Coronary artery (tissue), 2 donors: Measurements from ENCODE around the gene RNASEH2B.

Experiments used
- DNase-seq: peaks from one replicate; pipeline ENCODE4 v3.0.0-alpha.2; 2017; ENCODE audit warnings: low spot score
- H3K27ac ChIP-seq, 2 donors: fragments of 200-600 bp; sonication (generic); one replicate each; pipeline ENCODE4 v1.5.1; 2016 to 2019
- H3K4me3 ChIP-seq: fragments of 200-600 bp; sonication (generic); 2 replicates; pipeline ENCODE4 v1.5.1; 2016; ENCODE audit warnings: mild to moderate bottlenecking, moderate library complexity
- CTCF ChIP-seq: fragments of 200-600 bp; sonication (generic); IDR thresholded peaks from one replicate; pipeline ENCODE4 v1.5.1; 2019; ENCODE audit warnings: antibody characterized with exemption

RNASEH2B gene

DNA sequence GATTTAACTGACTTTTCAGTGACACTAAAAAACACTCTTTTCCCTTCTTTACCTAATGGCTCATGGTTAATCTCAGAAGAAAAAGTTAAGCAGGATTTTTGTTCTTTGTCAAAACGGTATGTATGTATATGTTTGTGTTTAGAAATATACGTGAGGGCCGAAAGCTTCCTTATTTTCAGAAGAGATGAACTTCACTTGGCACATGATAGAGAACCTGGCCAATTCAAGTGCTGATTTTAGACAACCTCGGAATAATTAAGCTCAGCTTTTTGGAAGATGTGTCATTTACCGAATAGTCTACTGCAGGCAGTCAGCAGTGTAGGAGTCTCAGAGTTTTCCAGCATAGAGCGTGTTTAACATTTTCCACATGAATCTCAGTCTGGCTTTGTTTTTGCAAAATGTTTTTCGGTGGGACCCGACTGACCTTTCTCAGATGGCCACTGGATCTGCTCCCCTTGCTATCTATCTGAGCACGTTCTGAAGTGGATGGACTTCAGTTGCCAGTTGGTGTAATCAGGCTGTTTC lies 4.6 kb downstream of the RNASEH2B start:
- Histone ChIP-seq H3K27ac (peak overlapping the region in 1 of 2 donors; percentile 27), H3K4me3 (no peak overlapping the region)
- DNase-seq, result no peak
- no peak for TF ChIP-seq CTCF

DNA sequence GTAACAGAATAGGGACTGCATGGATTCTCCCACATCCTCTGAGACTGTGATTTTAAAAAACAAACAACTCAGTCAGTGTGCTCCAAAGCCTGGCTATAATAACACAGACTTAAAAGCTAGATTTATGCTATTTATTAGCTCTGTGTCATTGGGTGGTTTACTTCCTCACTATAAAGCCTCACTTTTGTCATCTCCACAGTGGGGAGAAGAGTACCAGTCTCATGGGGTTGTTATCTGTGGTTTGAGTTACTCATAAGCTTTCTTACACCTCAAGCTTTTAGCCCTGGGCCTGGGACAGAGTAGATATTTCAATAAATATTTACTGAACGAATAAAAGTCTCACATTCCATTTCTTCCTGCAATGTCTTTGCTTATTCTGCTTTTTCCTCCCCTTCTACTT lies 5.3 kb downstream of the RNASEH2B start:
- Histone ChIP-seq H3K4me3 (no peak overlapping the region), H3K27ac (peak overlapping the region in 1 of 2 donors; percentile 14)
- no peak for DNase-seq
- TF ChIP-seq CTCF, result no peak

DNA sequence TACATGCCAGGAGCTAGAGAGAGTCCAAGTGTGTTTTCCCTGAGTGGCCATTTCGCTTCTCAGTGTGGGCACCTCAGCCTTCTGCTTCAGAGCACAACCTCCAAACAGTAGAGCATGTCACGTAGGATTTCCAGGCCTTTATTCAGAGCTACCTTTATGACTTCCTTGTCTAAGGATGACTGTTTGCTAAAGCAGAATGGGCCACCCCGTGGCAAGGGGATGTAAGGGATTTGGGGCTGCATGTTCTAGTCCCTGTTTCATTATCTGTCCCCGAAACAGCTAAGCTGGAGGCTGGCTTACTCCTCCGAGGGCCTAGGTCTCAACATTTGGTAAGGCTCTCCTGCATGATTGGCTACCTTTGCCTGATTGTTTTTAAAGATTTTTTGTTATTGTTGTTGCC lies 6.0 kb downstream of the RNASEH2B start:
- Histone ChIP-seq H3K4me3 (no peak overlapping the region), H3K27ac (peak overlapping the region in 1 of 2 donors; percentile 14)
- no peak for TF ChIP-seq CTCF
- no peak for DNase-seq

DNA sequence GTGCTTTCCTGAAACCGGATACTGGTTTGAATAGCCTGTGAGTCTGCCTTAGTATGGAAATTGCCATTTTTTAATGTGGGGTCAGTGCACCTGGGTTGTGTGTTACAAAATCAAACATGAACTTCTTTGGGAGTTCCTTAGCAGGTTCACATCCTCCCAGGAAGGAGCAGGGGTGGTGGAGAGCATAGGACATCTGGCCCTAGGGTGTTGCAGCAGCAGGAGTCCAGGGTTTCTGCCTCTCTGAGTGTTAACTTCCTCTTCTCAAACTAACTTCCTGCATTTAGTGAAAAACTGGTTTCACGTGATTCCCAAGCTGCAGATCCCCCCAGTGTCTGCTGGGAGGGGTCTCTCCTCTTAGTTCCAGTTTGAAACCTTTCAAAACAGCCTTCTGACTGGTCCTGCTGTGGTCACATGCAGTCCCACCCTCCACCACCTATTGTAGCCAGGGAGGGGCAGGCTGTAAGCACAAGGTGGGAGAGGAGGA lies 7.2 kb downstream of the RNASEH2B start:
- peak overlapping the region in 1 of 2 donors; percentile 57 for H3K27ac ChIP-seq
- TF ChIP-seq CTCF, result no peak
- no peak for DNase-seq

DNA sequence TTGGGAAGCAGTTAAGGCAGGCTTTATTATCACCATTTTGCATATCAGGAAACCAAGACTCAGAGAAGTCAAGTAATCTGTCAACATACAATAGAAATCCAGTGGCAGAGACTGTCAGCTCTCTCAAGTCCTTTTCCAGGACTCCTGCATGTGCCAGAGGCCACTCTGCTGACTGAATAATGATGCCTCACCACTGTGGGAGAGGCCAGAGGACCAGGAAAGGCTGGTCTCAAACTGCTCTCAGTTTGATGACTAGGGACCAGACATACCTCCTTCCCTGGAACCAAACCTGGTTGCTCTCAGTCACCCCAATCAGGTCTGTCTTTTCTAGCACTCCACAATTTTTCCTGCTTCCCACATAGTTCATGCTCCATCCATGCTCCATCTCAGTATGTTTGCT lies 8.0 kb downstream of the RNASEH2B start:
- DNase-seq, result no peak
- no peak overlapping the region for H3K4me3 ChIP-seq
- TF ChIP-seq CTCF, result no peak
- H3K27ac ChIP-seq, result peak overlapping the region in 1 of 2 donors; percentile 57

More for the DNA sequence above, 7.2 kb downstream of the RNASEH2B start:
- H3K4me3 ChIP-seq, result no peak overlapping the region

DNA sequence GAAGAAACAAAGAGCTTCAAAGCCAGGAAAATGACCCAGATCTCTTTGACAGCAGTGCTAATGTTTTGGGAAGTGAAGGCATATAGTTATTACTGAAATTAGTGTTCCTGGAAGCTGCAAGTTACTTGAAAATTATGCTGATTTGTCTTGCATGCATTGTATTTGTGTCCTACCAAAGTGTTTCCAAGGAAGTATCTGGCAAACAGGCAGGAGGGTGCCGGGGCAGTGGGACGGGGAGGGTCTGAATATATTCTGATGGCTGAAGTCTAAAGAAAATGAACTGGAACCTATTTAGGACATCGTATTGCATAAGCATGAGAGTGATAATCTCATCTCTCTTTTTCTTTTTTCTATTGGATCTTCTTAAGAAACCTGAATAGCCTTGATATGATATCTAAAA lies 9.0 kb downstream of the RNASEH2B start:
- Histone ChIP-seq H3K27ac (peak overlapping the region in 1 of 2 donors; percentile 18), H3K4me3 (no peak overlapping the region)
- no peak for TF ChIP-seq CTCF
- DNase-seq, result no peak

DNA sequence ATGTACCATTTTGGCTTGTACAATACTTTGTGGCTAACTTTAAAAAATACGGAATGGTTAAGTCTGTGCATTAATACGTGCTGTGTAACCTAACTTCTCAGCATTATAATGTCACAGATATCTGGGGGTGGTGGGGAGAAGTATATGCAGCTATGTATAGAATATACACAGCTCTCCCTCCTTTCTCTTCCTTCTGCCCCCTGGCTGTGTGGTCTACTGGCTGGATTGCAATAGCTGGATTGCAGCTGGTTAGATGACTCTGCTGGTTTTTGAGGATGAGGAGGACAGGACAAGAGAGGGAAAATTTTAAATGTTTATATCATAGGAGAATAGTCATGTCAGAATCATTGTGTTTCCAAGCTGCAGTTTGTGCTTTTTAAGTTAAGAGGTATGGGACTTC lies 9.7 kb downstream of the RNASEH2B start:
- H3K27ac ChIP-seq, result no peak overlapping the region
- TF ChIP-seq CTCF, result no peak

More for the DNA sequence above, 9.7 kb downstream of the RNASEH2B start:
- no peak for DNase-seq
- no peak overlapping the region for H3K4me3 ChIP-seq
